B cell (primary cell): ENCODE results near the gene ANKS4B. TPM values are rescaled to one million over a fixed set of nuclear protein-coding genes. Genes with fewer than 3 reads are reported as not detected.

Experiments
- ATAC-seq: fragments of 200-7000 bp; cut with Tn5 transposase; one replicate; pipeline ENCODE4 v1.10.0; 2021; ENCODE audit warnings: low read depth, mild to moderate bottlenecking, moderate number of reproducible peaks, moderate library complexity
- CTCF ChIA-PET: fragments of 350-600 bp; sonication (Branson Sonifier 250); formaldehyde crosslinking; loops from one replicate; lab custom pipeline; 2021; ENCODE audit warnings: antibody characterized with exemption, inconsistent platforms; lab: Charles Lee
- POLR2A ChIA-PET: fragments of 350-600 bp; sonication (Branson Sonifier 250); formaldehyde crosslinking; loops from one replicate; lab custom pipeline; 2021; ENCODE audit warnings: antibody characterized with exemption; lab: Charles Lee
- DNase-seq: peaks from one replicate; pipeline ENCODE4 v3.0.0; 2013
- H2AFZ ChIP-seq: 2 replicates; pipeline ENCODE4 v1.6.1; 2012; ENCODE audit warnings: mild to moderate bottlenecking, low read depth, low read length; ENCODE audit not compliant: insufficient read depth, poor library complexity, severe bottlenecking
- H3K27ac ChIP-seq, 2 donors: 1 replicate in 1 of 2; 2 replicates in 1 of 2; pipeline ENCODE4 v1.5.1; 2012 to 2013; ENCODE audit warnings: low read length in 2 of 2, mild to moderate bottlenecking in 2 of 2, moderate library complexity in 1 of 2
- H3K27me3 ChIP-seq, 4 experiments: fragments of 200-600 bp in 1 of 4; sonication (generic) in 1 of 4; replicated peaks in 1 of 4; 1 replicate in 2 of 4; 2 replicates in 2 of 4; pipeline versions ENCODE4 v1.6.1 to v1.7.0; 2013 to 2016; ENCODE audit warnings: low read length in 3 of 4, mild to moderate bottlenecking in 2 of 4, mixed read lengths in 1 of 4, moderate library complexity in 1 of 4; ENCODE audit not compliant: insufficient read depth in 4 of 4, control insufficient read depth in 3 of 4; ENCODE audit errors: control extremely low read depth in 1 of 4
- H3K36me3 ChIP-seq, 2 experiments: replicated peaks in 1 of 2; 1 replicate in 1 of 2; 2 replicates in 1 of 2; pipeline versions ENCODE4 v1.6.1 to v1.7.1; 2013; ENCODE audit warnings: low read length in 1 of 2; ENCODE audit not compliant: insufficient read depth in 2 of 2, control insufficient read depth in 1 of 2; ENCODE audit errors: control extremely low read depth in 1 of 2, extremely low read depth in 1 of 2
- H3K4me1 ChIP-seq, 2 donors: fragments of 200-600 bp in 1 of 2; sonication (generic) in 1 of 2; 1 replicate in 1 of 2; 2 replicates in 1 of 2; pipeline versions ENCODE4 v1.5.1 to v1.6.1; 2013 to 2017; ENCODE audit warnings: low read length in 2 of 2; ENCODE audit not compliant: control insufficient read depth in 2 of 2, insufficient read depth in 2 of 2
- H3K4me2 ChIP-seq: replicated peaks from 2 replicates; pipeline ENCODE3; 2012; ENCODE audit warnings: mild to moderate bottlenecking, low read depth, low read length; ENCODE audit not compliant: poor library complexity, severe bottlenecking
- H3K4me3 ChIP-seq, 5 experiments: fragments of 200-600 bp in 1 of 5; sonication (generic) in 1 of 5; 1 replicate in 3 of 5; 2 replicates in 2 of 5; pipeline versions ENCODE4 v1.5.1 to v1.7.0; 2011 to 2016; ENCODE audit warnings: low read length in 4 of 5, mild to moderate bottlenecking in 4 of 5, low read depth in 2 of 5, control low read depth in 1 of 5, moderate library complexity in 1 of 5; ENCODE audit not compliant: insufficient read depth in 1 of 5; ENCODE audit errors: control extremely low read depth in 1 of 5, extremely low read depth in 1 of 5
- H3K79me2 ChIP-seq: fragments of 200-600 bp; sonication (generic); one replicate; pipeline ENCODE4 v1.6.0; 2016; ENCODE audit warnings: low read length; ENCODE audit not compliant: control insufficient read depth, insufficient read depth
- H3K9ac ChIP-seq: fragments of 200-600 bp; sonication (generic); 2 replicates; pipeline ENCODE4 v1.6.1; 2017; ENCODE audit warnings: mild to moderate bottlenecking, low read length, moderate library complexity
- H3K9me3 ChIP-seq, 3 donors: one replicate each; pipeline versions ENCODE4 v1.6.1 to v1.7.1; 2013; ENCODE audit warnings: low read length in 2 of 3; ENCODE audit not compliant: control insufficient read depth in 2 of 3, insufficient read depth in 1 of 3; ENCODE audit errors: control extremely low read depth in 1 of 3
- H4K20me1 ChIP-seq: 2 replicates; pipeline ENCODE4 v1.6.0; 2012; ENCODE audit warnings: mild to moderate bottlenecking, low read length; ENCODE audit not compliant: insufficient read depth, control insufficient read depth, poor library complexity, severe bottlenecking
- H3K27ac Mint-ChIP-seq: one replicate; pipeline ENCODE4 v1.8.0; 2021; ENCODE audit warnings: mixed read lengths
- H3K27me3 Mint-ChIP-seq: one replicate; pipeline ENCODE4 v1.8.0; 2021; ENCODE audit warnings: mixed read lengths
- H3K4me1 Mint-ChIP-seq: one replicate; pipeline ENCODE4 v1.8.0; 2021; ENCODE audit warnings: mixed read lengths
- H3K4me3 Mint-ChIP-seq: one replicate; pipeline ENCODE4 v1.8.0; 2021; ENCODE audit warnings: mixed read lengths
- H3K9me3 Mint-ChIP-seq: one replicate; pipeline ENCODE4 v1.8.0; 2022; ENCODE audit warnings: mixed read lengths; ENCODE audit not compliant: insufficient read depth
- CTCF ChIP-seq: fragments of 200-600 bp; IDR thresholded peaks from one replicate; pipeline ENCODE4 v1.8.0; 2022; ENCODE audit warnings: antibody characterized with exemption, mild to moderate bottlenecking
- EZH2 ChIP-seq: IDR thresholded peaks from 2 replicates; pipeline ENCODE4 v1.6.1; 2012; ENCODE audit warnings: borderline replicate concordance, low read depth, mild to moderate bottlenecking, moderate library complexity, low read length; ENCODE audit not compliant: insufficient read depth, poor library complexity, severe bottlenecking
- WGBS: methylation state at CpG from one replicate; pipeline ENCODE4 v1.1.5; 2013; ENCODE audit warnings: missing lambda C conversion rate; ENCODE audit not compliant: insufficient coverage; 5-methylcytosine and 5-hydroxymethylcytosine counted together
- intact Hi-C: fragments of 100-400 bp; cut with micrococcal nuclease; formaldehyde crosslinking; loops from one replicate; pipeline ENCODE4 v1.10.0; 2022
- polyA plus RNA-seq: library from polyadenylated mRNA; depleted of rRNA; stranded (reverse); fragments of >200 nt; gene quantifications from 2 replicates; pipeline ENCODE4 v1.2.3, GENCODE V29; 2012
- total RNA-seq, 2 donors: library from RNA; stranded (reverse); fragments of 120-200 nt in 1 of 2; gene quantifications; 1 replicate in 1 of 2; 2 replicates in 1 of 2; pipeline versions ENCODE4 v1.2.3 to v1.2.4, GENCODE V29; 2013 to 2022

ANKS4B gene
- total and polyA plus RNA-seq, 2 donors (not counting 1 experiment from before 2014, with no cell fraction given) = not detected

GRCh38 chr16:21218153-21218552, 15.3 kb upstream of the ANKS4B start:
- Mint-ChIP-seq H3K4me3 (no peak overlapping the region), H3K27me3 (peaks cover 57% of the 10 kb centered on the region)

GRCh38 chr16:21219551-21219950, 13.9 kb upstream of the ANKS4B start:
- Mint-ChIP-seq H3K4me1 (peaks cover 13% of the 10 kb centered on the region), H3K9me3 (no peaks in the 10 kb centered on the region), H3K27me3 (peaks cover 59% of the 10 kb centered on the region), H3K27ac (no peak overlapping the region), H3K4me3 (no peak overlapping the region)
- Histone ChIP-seq H3K79me2 (no peaks in the 10 kb centered on the region), H3K4me2 (no peak overlapping the region), H4K20me1 (no peaks in the 10 kb centered on the region), H3K27me3 (peaks cover 0 to 20% (median 7%) of the 10 kb centered on the region in 4 experiments), H3K4me1 (no peaks in the 10 kb centered on the region), H3K36me3 (no peaks in the 10 kb centered on the region), H3K27ac (no peak overlapping the region), H2AFZ (no peak overlapping the region), H3K4me3 (no peak overlapping the region), H3K9ac (no peak overlapping the region), H3K9me3 (no peaks in the 10 kb centered on the region)
- DNase-seq (no peak), ATAC-seq (no peak)
- ChIA-PET POLR2A (no interaction called here), CTCF (no interaction called here)
- TF ChIP-seq CTCF (no peak), EZH2 (no peak)
- WGBS = no CpG with 5 or more reads among the region's 2 CpGs
- intact Hi-C loops = no loop called here

More at GRCh38 chr16:21218153-21218552, 15.3 kb upstream of the ANKS4B start:
- WGBS = 81% methylated on average over 3 of the region's 7 CpGs
- ChIA-PET POLR2A (no interaction called here), CTCF (no interaction called here)
- no peak overlapping the region for H3K27ac Mint-ChIP-seq
- no peaks in the 10 kb centered on the region for H4K20me1 ChIP-seq
- no peak for DNase-seq
- no peak overlapping the region for H3K27ac ChIP-seq
- H3K4me2 ChIP-seq = no peak overlapping the region
- ATAC-seq = no peak
- no peaks in the 10 kb centered on the region for H3K36me3 ChIP-seq
- H3K4me1 ChIP-seq = no peaks in the 10 kb centered on the region
- peaks cover 0 to 20% (median 7%) of the 10 kb centered on the region in 4 experiments for H3K27me3 ChIP-seq
- no peaks in the 10 kb centered on the region for H3K9me3 ChIP-seq
- intact Hi-C loops = no loop called here
- H3K4me3 ChIP-seq = no peak overlapping the region
- H3K9ac ChIP-seq = no peak overlapping the region
- no peak for TF ChIP-seq EZH2
- TF ChIP-seq CTCF = no peak
- no peak overlapping the region for H2AFZ ChIP-seq
- no peaks in the 10 kb centered on the region for H3K79me2 ChIP-seq
- H3K4me1 Mint-ChIP-seq = peaks cover 9% of the 10 kb centered on the region
- no peaks in the 10 kb centered on the region for H3K9me3 Mint-ChIP-seq
